ENCODE results near the gene FAM193A.

DNA sequence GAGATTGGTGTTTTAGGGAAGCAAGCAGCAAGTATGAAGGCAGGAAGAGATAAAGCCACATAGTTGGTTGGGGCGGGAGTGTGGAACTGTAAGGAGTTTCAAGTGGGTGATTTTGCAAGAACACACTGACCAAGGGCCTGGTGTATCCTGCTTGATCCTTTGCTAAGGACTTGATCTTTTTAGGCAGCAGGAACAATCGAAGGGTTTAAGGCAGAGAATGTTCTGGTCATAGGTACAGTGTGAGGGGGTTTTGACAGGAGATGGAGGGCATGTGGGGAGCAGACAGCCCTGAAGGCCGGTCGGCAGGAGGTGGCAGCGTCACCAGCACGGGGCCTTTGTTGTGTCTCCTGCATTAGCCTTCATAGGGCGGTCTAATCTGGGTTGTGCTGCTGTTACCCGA is 54.7 kb downstream of the FAM193A start:
- TF ChIP-seq, protein P1, sequence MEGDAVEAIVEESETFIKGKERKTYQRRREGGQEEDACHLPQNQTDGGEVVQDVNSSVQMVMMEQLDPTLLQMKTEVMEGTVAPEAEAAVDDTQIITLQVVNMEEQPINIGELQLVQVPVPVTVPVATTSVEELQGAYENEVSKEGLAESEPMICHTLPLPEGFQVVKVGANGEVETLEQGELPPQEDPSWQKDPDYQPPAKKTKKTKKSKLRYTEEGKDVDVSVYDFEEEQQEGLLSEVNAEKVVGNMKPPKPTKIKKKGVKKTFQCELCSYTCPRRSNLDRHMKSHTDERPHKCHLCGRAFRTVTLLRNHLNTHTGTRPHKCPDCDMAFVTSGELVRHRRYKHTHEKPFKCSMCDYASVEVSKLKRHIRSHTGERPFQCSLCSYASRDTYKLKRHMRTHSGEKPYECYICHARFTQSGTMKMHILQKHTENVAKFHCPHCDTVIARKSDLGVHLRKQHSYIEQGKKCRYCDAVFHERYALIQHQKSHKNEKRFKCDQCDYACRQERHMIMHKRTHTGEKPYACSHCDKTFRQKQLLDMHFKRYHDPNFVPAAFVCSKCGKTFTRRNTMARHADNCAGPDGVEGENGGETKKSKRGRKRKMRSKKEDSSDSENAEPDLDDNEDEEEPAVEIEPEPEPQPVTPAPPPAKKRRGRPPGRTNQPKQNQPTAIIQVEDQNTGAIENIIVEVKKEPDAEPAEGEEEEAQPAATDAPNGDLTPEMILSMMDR (IDR thresholded peaks at IDR 0.05), result no peak
- TF ChIP-seq ZFX (IDR thresholded peaks at IDR 0.05; ENCODE audit: borderline replicate concordance), result no peak
